Activated T-cell treated with anti-CD3 and anti-CD28 coated beads for 24 hours (primary cell): ENCODE results near the gene TCF3.
A peak's percentile ranks its signal among the peaks of the same experiment; 100 is the strongest.
"Not testable (repeated sequence)": the region's sequence is repeated elsewhere in the genome, so short reads cannot be mapped to it uniquely, and the experiment has no call there.

Experiments used
- DNase-seq: peaks from one replicate; pipeline ENCODE4 v3.0.0-alpha.2; 2020; ENCODE audit warnings: low read depth

TCF3 gene

DNA sequence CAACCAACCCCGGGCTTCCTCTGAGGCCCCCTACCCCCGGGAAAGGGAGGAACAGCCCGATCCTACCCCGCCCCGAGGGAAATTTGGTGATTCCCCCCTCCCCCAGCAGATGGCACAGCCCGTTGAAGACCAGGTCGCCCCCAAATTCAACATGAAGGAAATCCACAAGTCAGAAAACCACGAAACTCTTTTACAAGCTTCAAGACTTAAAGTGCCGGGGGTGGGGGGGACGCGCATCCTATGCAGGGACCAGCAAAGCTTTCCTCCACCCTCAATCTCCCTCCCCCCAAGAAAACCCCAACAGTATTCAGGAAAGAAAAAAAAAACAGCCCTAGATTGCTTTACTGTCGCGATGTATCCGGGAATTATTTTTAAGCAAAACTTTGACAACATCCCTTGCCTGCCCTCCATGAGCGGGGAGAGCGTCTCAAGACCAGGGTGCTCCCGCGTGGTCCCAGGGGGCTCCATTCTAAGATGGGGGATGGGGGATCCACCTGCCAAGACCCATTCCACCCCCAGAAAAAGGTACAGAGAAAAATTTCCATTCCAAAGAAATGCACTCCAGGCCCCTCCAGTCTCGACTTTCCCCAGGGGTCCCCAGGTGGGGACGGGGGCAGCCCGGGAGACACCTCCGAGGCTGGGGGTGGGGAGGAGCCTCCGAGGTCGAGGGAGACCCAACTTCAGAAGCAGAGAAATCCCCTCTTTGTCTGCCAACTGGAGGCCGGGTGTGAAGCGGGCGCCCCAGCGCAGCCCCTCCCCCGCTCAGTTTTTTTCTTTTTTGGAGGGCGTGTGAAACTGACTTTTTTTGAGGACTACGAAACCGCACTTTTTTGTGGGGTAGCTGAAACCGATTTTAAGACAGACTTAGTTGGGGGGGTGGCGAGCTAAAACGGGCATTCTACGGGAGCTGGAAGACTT, 1.5 kb downstream of the TCF3 start:
- DNase-seq, result peak; percentile 61

DNA sequence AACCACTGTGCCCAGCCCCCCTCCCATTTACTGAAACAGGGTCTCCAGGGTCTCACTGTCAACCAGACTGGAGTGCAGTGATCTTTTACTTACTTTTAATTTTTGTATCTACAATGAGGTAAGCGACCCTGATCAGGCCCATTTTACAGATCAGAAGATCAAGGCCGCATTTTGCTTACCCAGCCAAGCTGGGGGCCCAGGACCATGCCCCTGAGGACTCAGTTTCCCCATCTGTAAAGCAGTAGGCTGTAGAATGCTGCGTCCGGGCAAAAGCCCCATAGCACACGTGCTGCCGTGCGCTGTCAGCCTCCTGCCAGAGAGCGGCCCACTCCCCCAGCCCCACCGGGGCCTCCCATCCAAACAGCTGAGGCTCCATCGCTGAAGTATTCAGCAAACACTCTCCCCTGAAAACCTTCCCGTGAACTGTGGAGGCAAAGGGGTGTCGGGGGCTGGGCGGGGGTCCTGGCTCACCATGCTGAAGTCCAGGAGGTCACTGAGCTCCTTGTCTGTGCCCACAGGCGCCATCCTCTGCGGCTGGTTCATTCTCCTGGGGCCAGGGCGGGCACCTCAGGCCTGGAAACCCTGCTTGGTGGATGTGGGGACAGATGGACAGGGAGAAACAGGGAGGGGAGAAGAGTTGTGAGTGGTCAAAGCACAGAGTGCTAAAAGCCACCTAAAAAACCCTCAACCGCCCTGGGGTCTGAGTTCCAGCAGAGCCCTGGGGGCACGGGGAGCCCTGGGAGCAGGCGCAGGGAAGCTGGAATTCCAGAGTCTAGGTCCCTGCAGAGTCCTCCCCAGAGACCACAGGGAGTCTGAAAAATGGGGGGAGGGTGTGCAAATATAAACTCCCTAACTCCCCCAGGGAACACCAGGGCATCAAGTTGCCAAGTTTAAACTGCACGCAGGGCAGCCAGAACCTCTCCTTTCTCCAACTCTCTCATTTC, 2.4 kb downstream of the TCF3 start:
- DNase-seq, result no peak

DNA sequence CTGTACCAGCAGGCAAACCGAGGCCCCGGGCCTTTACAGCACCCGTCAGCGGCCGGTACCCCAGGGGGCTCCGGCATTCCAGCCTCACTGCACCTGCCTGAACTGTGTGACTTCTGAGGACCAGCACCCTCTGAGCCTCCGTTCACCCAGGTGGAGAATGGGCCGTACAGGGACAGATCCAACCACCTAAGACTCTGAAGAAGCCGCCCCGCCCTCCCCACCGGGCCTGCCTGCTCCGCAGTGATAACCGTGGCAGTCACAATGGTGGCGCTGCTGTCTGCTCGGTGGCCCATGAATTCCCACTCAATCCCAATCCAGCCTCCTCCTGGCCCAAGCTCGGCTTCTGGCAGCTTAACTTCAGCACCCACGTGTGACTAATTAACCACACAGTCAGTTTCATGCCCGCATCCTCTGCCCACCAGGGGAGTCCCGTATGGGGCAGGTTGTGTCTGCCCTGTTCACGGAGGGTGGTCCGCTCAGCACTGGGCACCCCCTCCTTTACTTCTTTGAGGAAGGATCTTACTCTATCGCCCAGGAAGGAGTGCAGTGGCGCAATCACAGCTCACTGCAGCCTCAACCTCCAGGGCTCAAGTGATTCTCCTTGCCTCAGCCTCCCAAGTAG, 3.4 kb downstream of the TCF3 start:
- no peak for DNase-seq

DNA sequence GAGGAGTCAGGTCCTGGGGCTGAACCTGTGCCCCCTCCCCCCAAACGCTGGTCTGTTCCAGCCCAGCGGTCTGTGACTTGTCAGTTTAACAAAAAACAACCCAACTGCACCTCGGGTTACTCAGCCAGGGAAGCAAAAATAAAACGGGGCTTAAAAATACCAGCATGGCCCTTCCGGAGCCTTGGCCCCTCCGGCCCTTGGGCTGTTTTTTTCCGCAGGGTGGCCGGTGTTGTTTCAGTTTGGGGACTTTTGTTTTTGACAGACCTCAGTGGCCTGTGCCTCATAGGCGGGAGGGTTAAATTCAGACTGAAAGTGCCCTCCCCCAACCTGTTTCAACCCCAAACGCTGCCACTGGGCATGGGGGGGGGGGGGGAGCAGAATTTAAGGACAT, 4.0 kb downstream of the TCF3 start:
- DNase-seq, result no peak

DNA sequence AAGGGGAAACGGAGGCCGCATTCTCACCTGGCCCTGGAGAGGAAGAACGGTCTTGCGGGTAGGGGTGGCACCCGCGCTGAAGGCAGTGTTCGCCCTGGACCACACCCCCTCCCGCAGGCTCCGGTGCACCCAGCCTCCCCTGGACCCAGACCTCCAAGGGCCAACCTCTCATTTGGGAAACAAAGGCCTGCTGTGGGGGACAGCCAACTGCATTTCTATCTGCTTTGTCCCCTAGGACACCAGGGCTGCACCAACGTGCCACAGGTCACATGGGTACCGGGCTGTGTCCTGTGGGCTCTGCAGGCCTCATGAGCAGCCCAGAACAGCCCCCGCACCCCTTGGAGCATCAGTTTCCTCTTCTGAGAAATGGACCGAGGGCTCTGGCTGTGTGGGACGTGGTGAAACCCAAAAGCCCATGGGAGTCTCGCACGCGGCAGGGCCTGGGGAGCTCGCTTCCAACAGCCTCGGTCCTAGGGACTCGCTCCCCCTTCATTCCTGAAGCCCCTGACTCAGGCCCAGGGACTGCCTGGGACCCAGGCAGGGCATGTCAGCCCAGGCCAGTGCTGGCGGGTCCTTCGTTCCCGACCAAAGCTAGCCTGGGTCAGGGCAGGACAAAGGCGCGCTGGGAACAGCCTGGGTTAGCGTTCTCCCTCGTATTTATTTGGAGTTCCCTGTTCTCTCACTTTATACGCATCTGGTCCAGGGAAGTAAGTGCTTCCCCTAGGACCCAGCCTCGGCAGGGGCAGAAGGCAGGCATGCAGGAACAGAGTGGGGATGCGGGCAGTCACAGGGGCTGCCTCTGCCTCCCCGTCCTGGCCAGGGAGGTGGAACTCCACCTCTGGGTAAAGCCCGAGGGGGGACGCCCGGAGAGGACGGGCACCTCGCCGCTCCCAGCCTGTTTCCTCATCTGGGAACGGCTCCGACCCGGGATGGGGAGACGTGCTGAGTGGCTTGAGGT, 4.6 kb downstream of the TCF3 start:
- no peak for DNase-seq

DNA sequence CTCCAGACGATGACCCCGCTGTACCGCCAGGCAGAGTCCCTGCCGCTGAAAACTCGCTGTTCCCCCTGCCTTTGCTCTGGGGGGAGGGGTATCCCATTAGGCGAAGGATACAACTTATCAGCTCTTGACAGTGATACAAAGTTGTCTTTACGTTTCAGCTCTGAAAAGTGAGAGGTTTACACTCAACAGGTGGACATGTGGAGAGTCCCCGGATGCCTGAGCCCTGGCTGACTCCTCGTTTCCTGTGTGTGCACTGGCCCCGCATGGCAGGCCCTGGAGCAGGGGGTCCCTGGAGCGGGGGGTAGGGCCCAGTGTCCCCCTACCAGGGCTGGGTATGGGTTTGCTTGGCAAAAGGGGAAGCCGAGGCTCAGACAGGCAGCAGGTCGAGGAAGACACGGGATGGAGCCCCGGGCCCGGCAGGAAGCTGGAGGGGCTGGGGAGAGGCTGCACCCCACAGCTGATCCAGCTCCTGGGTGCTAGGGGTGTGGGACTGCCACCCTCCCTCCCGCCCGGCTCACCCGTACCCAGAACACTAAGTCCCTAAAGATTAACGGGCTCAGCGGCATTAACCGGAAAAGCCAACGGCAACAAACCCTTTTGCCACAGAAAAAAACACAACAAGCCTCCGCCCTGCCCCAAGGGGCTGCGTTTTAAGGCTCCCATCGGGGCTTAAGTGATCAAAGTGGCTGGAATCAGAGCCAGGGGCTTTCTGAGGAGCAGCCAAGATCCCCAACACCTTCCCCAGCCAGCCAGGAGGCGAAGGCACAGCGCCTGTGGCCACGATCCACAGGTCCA, 5.6 kb downstream of the TCF3 start:
- DNase-seq, result no peak

DNA sequence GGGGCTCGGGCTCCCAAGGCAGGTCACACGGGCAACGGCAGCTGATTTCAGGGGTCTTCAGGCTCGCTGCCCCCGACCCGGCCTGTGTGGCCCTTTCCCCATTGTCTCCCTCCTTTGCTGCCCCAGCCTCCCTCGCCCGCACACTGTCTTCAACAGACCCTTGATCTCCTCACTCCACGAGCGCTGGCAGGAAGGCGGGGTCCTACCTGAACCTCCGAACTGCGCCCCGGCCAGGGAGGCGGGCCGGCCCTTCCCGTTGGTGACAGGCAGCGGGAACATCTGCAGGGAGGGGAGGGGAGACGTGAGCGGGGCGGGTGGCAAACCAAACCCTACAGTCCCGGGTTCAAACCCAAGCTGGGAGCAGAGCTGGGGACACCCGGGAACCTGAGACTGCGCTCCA, 6.3 kb downstream of the TCF3 start:
- no peak for DNase-seq

DNA sequence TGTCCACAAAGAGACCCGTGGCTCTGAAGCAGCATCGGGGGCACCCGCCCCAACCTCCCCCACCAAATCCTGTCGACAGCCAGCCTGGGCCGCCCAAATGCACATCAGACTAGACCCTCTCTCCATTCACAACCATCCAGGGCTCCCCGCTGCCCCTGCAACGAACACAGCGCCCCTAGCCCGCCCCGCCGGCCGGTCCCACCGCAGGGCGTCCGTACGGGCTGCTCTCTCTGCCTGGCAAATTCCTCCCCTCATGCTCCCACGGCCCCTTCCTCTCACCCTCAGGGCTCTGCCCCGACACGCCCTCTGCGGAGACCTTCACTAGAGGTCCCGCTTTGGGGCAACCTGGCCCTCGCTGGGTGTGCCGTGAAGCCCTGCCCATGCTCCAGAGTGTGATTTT, 7.1 kb downstream of the TCF3 start:
- no peak for DNase-seq

DNA sequence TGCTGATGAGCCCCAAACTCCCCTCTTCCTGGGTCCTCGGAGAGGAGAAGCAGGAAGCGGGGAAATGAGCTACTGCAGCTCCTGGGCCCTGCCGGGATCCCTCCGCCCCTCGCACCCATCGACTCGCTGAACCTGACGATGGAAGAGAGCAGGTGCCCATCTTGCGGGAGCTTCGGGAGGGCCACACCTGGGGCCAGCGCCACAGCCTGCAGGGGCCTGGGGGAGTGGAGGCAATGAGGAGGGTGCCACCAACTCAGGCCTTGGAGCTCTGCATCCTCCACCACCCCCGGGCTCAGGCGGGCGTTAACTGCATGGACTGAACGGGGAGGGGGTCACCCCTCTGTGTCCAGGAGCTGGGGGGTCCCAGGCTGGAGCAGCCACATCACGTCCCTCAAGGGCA, 8.3 kb downstream of the TCF3 start:
- no peak for DNase-seq

DNA sequence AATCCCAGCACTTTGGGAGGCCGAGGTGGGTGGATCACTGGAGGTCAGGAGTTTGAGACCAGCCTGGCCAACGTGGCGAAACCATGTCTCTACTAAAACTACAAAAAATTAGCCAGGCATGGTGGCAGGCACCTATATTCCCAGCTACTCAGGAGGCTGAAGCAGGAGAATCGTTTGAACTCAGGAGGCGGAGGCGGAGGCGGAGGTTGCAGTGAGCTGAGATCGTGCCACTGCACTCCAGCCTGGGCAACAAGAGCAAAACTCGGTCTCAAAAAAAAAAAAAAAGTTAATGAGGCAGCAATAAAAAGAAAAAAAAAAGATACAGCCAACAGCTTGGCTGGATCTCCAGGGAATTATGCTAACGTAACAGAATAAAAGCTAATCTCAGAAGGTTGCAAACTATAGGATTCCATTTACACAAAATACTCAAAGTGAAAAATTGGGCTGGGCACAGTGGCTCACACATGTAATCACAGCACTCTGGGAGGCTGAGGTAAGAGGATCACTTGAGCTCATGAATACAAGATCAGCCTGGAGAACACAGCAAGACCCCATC, 11.4 kb downstream of the TCF3 start:
- not testable (repeated sequence) for DNase-seq

DNA sequence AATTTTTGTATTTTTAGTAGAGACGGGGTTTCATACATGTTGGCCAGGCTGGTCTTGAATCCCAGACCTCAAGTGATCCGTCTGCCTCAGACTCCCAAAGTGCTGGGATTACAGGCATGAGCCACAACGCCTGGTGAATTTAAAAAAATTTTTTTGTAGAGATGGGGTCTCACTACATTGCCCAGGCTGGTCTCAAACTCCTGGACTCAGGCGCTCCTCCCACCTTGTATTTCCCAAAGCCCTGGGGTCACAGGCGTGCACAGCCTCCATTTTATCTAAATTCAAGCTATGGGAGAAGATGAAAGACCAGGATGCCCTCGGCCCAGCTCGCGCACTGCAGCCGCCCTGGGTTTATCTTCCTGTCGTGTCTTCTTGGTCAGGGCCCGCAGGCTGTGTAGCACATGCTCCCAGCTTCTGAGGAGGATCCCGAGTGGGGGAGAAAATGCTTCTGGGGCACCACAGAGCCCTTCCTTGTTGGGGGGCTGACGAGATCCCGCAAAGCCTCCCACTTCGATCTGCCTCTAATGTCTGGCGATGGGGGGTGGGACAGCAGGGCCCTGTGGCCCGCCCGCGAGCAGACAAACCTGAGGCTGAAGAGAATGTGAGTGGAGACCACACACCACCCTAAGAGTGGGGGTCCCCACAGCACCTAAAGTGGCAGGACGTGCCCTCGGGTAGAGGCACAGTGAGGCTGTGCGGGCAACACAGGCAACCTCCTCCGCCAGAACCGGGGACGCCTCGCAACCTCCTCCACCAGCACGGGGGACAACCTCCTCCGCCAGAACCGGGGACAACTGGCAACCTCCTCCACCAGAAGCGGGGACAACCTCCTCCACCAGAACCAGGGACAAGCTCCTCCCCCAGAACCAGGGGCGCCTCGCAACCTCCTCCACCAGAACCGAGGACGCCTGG, 15.8 kb downstream of the TCF3 start:
- DNase-seq, result no peak

DNA sequence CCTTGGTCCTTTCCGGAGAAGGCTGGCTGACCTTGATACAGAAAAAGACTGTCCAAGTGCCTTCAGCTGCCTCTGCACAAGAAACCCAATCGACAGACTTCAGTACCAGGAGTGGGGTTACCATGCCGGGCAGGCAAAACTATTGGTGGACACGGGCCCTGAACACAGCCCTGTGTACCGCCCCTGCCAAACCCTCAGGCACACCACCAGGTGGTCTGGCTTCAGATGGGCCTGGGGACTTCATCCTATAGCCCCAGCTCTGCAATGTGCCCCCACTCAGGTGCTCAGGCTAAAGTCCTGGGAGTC, 17.5 kb downstream of the TCF3 start:
- DNase-seq, result no peak

DNA sequence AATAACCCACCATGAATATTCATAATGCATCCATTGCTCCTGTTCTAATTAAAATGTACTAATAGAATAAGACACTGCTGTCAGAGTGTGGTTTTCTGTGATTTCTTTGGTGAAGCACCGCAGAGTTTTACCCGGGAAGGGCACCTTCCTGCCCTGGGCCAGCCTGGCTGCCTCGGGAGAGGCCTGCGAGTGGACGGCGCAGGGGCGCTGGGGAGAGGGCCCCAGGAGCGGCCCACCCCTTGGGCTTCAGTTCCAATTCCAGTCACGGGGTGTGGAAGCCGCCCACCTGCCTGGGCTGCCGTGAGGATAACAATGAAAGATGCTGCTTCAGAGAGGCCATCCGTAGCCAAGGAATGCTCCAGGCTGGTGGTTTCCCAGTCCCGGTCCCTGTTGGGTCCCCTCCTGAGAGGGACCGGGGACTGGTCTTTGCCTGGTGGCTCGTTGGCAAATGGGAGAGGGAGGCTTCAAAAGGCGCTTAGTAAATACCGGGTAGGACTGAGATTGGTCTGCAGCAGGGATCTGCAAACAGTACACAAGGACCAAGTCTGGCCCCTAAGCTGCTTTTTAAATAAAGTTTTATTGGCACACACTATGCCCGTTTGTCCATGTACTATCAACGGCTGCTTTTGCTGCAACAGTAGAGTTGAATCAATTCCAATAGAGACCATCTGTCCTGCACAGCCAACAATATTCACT, 18.0 kb downstream of the TCF3 start:
- no peak for DNase-seq

DNA sequence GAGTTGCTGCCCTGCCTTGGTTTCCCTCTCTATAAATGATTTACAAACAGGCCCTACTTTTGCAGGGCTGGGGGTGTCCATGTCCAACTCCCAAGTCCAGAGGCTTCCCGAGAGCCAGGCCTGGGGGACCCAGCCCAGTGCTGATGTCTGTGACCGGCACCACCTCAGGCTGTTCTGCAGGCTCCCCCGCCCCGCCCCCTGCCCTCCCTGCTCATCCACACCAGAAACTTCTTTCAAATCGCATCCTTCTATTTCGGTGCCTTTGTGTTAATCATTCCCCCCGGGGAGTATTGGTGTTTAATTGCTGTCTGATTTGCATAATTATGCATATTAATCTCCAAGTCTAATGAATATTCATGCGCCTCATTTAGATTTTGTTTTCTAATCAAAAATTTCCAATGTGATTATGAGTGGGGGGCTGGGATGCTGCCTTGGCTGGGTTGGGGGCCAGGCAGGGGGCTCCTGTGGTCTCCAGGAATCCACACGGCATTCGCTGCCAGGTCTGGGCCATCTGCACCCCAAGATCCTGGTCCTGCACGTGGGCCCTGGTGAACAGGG, 19.1 kb downstream of the TCF3 start:
- no peak for DNase-seq

DNA sequence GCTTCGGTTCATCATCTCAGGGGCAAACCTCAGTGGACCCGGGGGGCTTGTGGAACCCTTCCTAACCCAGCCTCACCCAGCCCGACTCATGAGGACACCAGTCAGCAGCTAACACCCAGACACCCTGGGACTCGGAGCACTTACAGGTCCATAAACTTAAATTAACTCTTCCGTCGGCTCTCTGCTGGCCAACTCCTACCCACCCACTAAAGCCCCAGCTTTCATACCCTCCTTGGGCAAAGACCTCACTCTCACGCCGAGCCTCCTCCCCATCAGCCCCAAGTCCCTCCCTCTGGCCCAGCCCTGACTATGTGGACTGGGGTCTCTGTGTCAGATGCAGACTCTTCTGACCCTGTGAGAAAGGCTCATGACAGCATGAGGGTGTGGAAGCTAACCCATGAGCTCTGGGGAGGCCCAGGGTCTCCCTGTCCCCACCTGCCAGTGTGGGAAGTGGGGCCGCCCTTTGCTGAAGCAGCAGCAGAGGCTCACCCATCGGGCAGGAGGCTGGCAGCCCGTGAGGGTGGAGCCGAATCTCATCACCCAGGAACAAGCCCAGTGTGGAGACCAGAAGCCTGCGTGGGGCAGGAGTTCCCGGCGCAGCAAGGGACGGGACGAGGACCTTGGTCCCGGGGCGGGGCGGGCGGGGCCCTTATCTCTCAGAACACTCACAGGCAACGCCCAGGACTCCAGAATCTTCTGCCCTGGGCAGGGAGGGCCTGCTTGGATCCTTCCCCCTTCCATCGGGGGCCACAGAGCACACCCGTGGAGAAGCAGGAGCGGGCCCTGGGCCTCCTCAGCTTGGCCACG, 19.8 kb downstream of the TCF3 start:
- DNase-seq, result no peak

DNA sequence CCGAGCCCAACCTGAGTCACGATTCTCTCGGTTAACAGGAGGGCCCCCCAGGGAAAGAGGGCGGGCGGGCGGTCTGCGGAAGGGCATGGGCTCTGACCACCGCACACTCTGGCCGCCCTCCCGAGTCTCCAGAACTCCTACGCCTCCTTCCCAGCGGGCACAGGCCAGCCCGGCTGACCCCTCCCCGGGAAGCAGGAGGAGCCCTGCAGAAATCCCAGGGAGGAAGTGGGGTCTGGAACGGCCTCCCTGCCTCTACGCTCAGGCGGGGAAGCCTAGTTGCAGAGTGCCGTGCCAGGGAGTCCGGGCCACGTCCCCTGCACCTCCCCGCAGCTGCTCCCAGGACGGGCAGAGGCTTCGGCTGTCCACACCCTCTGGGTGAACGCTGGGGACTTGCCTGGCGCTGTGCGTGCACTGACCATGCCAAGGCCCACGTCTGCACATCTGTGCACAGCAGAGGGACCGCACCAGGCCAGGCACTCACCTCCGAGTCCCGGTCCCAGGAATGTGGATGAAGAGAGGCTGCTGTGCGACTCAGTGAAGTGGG, 20.8 kb downstream of the TCF3 start:
- DNase-seq, result no peak

DNA sequence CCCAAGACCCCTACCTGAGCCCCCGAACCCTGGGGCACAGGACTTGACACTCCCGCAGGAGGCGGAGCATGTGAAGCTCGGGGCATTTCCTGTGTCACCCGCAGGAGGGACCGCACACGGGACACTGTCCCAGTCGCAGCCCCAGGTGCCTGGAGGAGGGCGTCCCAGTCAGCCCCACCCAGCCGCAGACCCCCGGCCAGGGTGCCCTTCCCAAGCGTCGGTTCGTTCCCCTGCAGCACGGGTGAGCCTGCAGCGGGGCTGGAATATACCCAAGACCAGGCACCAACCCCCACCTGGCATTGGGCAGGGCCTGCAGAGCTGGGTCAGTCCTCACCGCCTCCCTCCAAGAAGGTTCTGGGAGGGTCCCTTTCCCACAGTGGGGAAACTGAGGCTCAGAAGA, 21.6 kb downstream of the TCF3 start:
- DNase-seq, result no peak
